Measurements from ENCODE around the gene CDC42BPA.

GRCh38 chr1:226954337-226954736, 364.0 kb downstream of the CDC42BPA start:
- TF ChIP-seq SRF (IDR thresholded peaks at IDR 0.05; ENCODE audit: low read depth, low read length) (no peak), CTCF (IDR thresholded peaks at IDR 0.05; ENCODE audit: control extremely low read depth in 1 of 3, insufficient read depth in 1 of 3, low read depth in 1 of 3, low read length in 3 of 3) (no peak), MAX (IDR thresholded peaks at IDR 0.05) (no peak), JUND (IDR thresholded peaks at IDR 0.05; ENCODE audit: low read length) (no peak), KDM1A (IDR thresholded peaks at IDR 0.05; ENCODE audit: borderline replicate concordance, low read length) (no peak), FOSL1 (IDR thresholded peaks at IDR 0.05; ENCODE audit: insufficient read depth, low read depth, low read length) (no peak), CBX8 (IDR thresholded peaks at IDR 0.05; ENCODE audit: borderline replicate concordance, low read depth, low read length) (no peak)

All from H1 (cell line).